GM21447 (cell line): ENCODE measurements around the gene SLC44A5.
"Not testable (repeated sequence)": the region's sequence is repeated elsewhere in the genome, so short reads cannot be mapped to it uniquely, and the experiment has no call there.

ENCODE experiments used
- ATAC-seq: cut with Tn5 transposase; IDR thresholded peaks from one replicate; pipeline ENCODE4 v1.9.1; 2021; ENCODE audit not compliant: unreplicated experiment

The SLC44A5 gene

DNA sequence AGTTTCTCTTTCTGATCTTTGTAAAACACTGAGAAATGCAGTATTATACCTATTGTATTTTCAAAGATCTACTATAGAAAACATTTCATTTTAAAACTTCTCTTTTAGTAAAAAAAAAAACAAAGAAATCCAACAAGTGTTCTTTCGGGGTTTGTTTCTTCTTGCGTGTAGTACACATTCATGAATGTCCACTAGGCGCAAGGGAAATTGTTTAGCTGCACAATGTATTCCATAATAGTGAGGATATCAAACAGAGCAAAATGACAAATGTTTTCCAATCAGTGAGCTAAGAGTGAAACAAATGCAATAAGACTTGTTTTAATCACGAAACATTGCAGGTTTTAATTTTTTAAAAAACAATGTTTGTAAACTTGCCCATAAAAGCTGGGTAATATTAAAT lies 408.2 kb downstream of the SLC44A5 start:
- ATAC-seq = no peak

DNA sequence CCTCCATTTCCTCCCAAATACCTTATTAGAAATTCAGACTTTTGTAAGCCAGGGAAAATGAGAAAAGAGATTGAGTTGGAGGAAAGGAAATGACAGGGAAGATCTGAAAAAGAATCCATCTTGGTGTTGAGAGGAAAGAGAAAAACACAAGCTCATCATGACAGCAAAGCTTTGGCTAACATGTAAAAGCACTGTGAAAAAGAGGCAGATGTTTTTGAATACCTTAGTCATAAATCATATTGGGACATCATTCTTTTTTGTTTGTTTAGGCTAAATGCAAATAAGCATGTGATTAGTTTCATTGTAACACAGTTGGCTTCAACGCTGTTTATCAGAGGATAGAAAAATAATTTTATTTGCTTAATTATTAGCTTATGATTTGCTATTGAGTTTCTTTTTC lies 412.2 kb downstream of the SLC44A5 start:
- no peak for ATAC-seq

DNA sequence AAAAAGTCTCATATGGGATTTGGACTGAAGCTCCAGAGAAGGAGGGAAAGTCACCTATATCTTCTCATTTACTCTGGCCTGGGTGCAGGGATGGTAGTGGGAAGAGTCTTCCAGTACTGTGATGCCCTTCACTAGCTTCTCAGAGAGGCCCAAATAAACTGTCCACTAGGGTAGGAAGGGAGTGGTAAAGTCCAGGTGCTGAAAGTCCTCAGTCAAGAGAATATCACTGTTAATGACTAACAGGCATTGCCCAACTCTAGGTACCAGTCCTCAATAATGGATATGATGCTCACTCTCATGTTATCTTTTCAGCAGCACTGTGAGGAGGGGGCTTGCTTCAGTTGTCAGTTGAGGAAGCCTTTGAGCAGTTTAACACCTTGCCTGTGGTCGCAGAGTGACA lies 412.8 kb downstream of the SLC44A5 start:
- ATAC-seq = no peak

- no peak for ATAC-seq
Measured at GRCh38 chr1:75188892-75189291, 422.0 kb downstream of the SLC44A5 start.

DNA sequence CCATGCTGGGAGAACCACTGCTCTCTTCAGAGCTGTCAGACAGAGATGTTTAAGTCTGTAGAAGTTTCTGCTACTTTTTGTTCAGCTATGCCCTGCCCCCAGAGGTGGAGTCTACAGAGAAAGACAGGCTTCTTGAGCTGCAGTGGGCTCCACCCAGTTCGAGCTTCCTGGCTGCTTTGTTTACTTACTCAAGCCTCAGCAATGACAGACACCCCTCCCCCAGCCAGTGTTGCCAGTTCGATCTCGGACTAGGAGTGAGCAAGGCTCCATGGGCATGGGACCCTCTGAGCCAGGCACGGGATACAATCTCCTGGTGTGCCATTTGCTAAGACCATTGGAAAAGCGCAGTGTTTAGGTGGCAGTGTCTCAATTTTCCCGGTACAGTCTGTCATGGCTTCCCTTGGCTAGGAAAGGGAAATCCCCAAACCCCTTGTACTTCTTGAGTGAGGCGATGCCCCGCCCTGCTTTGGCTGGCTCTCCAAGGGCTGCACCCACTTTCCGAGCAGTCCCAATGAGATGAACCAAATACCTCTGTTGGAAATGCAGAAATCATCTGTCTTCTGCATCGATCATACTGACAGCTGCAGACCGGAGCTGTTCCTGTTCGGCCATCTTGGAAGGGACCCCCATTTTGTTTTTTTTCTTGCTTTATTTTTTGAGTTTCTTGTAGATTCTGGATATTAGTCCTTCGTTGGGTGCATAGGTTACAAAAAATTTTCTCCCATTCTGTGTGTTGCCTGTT lies 429.5 kb downstream of the SLC44A5 start:
- not testable (repeated sequence) for ATAC-seq

- no peak for ATAC-seq
Measured at GRCh38 chr1:75174031-75174760, 436.7 kb downstream of the SLC44A5 start.

- no peak for ATAC-seq
Measured at GRCh38 chr1:75172556-75172955, 438.4 kb downstream of the SLC44A5 start.

DNA sequence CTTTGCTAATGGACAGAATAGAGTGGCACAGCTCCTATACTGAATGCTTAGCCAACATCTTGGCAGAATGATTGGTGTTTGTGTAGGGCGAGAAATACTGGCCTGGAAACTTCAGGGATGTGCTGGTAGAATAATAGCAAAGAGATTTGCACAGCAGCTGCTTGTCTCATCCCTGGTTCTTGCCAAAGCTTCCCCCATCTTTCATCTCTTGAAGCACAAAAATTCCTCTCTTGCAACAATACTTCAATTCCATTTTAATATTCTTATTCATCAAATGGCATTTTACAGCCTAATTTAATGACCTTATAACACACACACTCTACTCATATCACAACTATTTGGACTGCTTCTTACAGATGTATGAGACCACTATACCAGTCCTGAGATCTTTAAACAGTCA lies 439.0 kb downstream of the SLC44A5 start:
- ATAC-seq = no peak

- ATAC-seq = no peak
Measured at GRCh38 chr1:75170981-75171380, 439.9 kb downstream of the SLC44A5 start.

GRCh38 chr1:75170011-75170410 lies 440.9 kb downstream of the SLC44A5 start:
- no peak for ATAC-seq

GRCh38 chr1:75166821-75167220 lies 444.1 kb downstream of the SLC44A5 start:
- ATAC-seq = no peak

DNA sequence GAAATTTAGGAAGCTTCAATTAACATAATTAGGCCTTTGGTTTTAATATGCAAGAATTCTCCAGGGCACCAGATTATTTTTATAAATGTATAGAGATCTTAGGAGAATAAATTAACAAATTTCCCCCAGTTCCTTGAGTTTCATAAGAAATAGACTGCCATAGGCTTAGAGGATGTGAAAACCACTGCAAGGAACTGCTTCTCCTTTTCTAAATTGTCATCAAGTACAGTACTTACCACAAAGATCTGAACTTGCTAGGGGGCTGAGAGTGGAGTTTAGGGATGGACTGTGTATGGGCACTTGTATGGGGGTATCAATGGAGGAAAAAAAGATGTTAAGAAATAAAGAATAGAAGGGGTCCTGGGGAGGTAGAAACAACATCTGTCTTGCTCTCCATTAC lies 445.6 kb downstream of the SLC44A5 start:
- no peak for ATAC-seq

DNA sequence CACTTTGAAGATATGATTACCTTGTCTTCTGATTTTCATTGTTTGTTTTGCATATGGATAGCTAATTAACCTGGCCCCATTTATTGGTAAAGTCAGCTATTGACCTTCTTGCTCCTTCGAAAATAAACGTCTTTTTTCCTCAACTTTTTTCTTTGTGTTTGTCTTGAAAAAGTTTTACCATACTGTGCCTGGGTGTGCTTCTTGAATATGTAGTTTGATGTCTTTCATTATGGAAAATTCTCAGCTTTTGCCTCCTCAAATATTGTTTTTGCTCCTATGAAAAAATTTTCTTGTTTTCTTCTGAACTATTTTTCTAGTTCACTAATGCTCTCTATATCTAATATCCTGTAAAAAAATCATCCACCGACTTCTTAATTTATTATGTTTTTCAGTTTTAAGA lies 451.8 kb downstream of the SLC44A5 start:
- no peak for ATAC-seq
